ENCODE results near the gene DNAJC13. TPM values are rescaled to one million over a fixed set of nuclear protein-coding genes. Genes with fewer than 3 reads are reported as not detected.

Gene DNAJC13
- total RNA-seq, 1 experiment from 2014 or later, result 18.1 TPM

GRCh38 chr3:132416161-132416560 lies 1.1 kb upstream of the DNAJC13 start:
- Histone ChIP-seq H4K20me1 (ENCODE audit: control insufficient read depth, insufficient read depth, insufficient read length) (no peaks in the 10 kb centered on the region), H3K4me1 (ENCODE audit: insufficient read depth, low read length) (no peaks in the 10 kb centered on the region), H3K4ac (ENCODE audit: low read depth, low read length) (no peak overlapping the region), H3K23ac (ENCODE audit: insufficient read length, low read depth, low read length) (no peak overlapping the region), H3K4me2 (ENCODE audit: insufficient read depth, insufficient read length, low read length) (no peak overlapping the region), H3K9me3 (ENCODE audit: control insufficient read depth, low read depth, low read length) (no peaks in the 10 kb centered on the region), H2BK20ac (ENCODE audit: low read depth, low read length, poor library complexity, severe bottlenecking) (no peak overlapping the region), H3K27ac (ENCODE audit: insufficient read length, low read depth, low read length) (no peak overlapping the region), H3K9ac (ENCODE audit: extremely low read depth, insufficient read length, low read length) (no peak overlapping the region), H3K79me2 (ENCODE audit: insufficient read depth, low read length) (peaks cover 11% of the 10 kb centered on the region; the same call in 1 of the 2 replicates), H4K5ac (ENCODE audit: insufficient read length, low read depth, low read length) (no peak overlapping the region), H3K56ac (ENCODE audit: insufficient read length, low read depth, low read length) (no peak overlapping the region), H3K14ac (ENCODE audit: insufficient read depth, low read length) (no peak overlapping the region), H2BK12ac (ENCODE audit: insufficient read length, low read depth, low read length) (no peak overlapping the region), H3K23me2 (ENCODE audit: insufficient read length, low read depth, low read length, poor library complexity, severe bottlenecking) (peaks cover 10% of the 10 kb centered on the region), H2BK120ac (ENCODE audit: low read depth, low read length, poor library complexity, severe bottlenecking) (no peak overlapping the region), H3T11ph (ENCODE audit: low read length) (no peak overlapping the region), H3K18ac (ENCODE audit: insufficient read length, low read depth, low read length) (no peak overlapping the region), H2BK5ac (ENCODE audit: insufficient read length, low read length) (no peak overlapping the region), H2AFZ (ENCODE audit: low read length) (no peak overlapping the region), H4K8ac (replicated peaks; ENCODE audit: insufficient read length, low read depth, low read length) (no peak overlapping the region), H2BK15ac (ENCODE audit: low read depth, low read length) (no peak overlapping the region), H3K79me1 (ENCODE audit: insufficient read depth, low read depth, low read length, poor library complexity, severe bottlenecking) (peaks cover 2% of the 10 kb centered on the region), H3K27me3 (ENCODE audit: insufficient read depth, low read length) (no peaks in the 10 kb centered on the region), H4K91ac (ENCODE audit: insufficient read length, low read depth, low read length) (no peak overlapping the region), H2AK5ac (ENCODE audit: insufficient read length, low read length) (no peak overlapping the region)
- peaks cover 19 to 24% of the 10 kb centered on the region in 2 experiments for H3K4me1 Mint-ChIP-seq
- no peak for TF ChIP-seq CTCF (conservative IDR thresholded peaks at IDR 0.05)
- peaks cover 0 to 4% (median 2%) of the 10 kb centered on the region in 3 experiments; a peak in 2 of 7 replicates for H3K36me3 Mint-ChIP-seq (ENCODE audit: insufficient read depth in 1 of 3, low read depth in 3 of 3)
- H3K4me3 Mint-ChIP-seq, result peak overlapping the region; percentile 99
- no CpG with 5 or more reads among the region's 4 CpGs for WGBS (ENCODE audit: extremely low coverage, insufficient read length, low lambda C conversion rate)
- H3K27me3 Mint-ChIP-seq (ENCODE audit: low read depth), result peaks cover 3% of the 10 kb centered on the region; the same call in 1 of the 2 replicates
- H3K27ac Mint-ChIP-seq, result no peak overlapping the region
- DNase-seq, result no peak
- no peaks in the 10 kb centered on the region for H3K9me3 Mint-ChIP-seq
